Esophagus squamous epithelium (tissue), 4 donors: ENCODE results near the gene ANXA7.

Experiments
- POLR2A ChIP-seq, 4 donors: fragments of 450-650 bp; IDR thresholded peaks; one replicate each; pipeline ENCODE4 v1.6.1; 2017; ENCODE audit warnings: antibody characterized with exemption in 4 of 4, mild to moderate bottlenecking in 4 of 4, moderate library complexity in 3 of 4
- TF ChIP-seq, protein P1 (sequence below), 6 experiments: fragments of 450-650 bp in 4 of 6; fragments of 200-600 bp in 2 of 6; sonication (generic) in 2 of 6; IDR thresholded peaks; one replicate each; pipeline ENCODE4 v1.5.1; 2016 to 2019; ENCODE audit warnings: antibody characterized with exemption in 6 of 6, mild to moderate bottlenecking in 4 of 6, moderate library complexity in 4 of 6

DNA sequence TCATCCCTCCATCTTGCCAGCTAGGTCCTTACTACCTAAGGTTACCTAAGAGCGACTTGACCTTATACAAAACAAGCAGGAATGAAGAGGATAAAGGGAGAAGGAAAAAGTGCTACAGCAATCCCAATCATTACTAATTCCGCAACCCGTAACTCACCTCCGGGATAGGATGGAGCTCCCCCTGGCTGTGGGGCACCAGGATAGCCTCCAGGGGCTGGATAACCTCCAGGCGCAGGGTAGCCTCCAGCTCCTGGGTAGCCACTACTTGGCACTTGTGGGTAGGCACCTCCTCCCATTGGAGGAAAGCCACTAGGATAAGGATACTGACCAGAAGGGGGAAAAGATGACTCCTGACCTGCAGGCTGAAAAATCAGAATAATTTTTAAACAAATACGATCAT, 15.8 kb downstream of the ANXA7 start:
- TF ChIP-seq POLR2A (IDR thresholded peaks at IDR 0.05): no peak
- TF ChIP-seq, protein P1, sequence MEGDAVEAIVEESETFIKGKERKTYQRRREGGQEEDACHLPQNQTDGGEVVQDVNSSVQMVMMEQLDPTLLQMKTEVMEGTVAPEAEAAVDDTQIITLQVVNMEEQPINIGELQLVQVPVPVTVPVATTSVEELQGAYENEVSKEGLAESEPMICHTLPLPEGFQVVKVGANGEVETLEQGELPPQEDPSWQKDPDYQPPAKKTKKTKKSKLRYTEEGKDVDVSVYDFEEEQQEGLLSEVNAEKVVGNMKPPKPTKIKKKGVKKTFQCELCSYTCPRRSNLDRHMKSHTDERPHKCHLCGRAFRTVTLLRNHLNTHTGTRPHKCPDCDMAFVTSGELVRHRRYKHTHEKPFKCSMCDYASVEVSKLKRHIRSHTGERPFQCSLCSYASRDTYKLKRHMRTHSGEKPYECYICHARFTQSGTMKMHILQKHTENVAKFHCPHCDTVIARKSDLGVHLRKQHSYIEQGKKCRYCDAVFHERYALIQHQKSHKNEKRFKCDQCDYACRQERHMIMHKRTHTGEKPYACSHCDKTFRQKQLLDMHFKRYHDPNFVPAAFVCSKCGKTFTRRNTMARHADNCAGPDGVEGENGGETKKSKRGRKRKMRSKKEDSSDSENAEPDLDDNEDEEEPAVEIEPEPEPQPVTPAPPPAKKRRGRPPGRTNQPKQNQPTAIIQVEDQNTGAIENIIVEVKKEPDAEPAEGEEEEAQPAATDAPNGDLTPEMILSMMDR (IDR thresholded peaks at IDR 0.05): peak in 1 of 6 experiments; percentile 23
